Activated CD4-positive, alpha-beta T cell treated with anti-CD3 and anti-CD28 coated beads, Interleukin-2, amount 50 U/mL, for 1 hour (primary cell): Measurements from ENCODE around the gene SULT1A1.
"Not testable (repeated sequence)": the region's sequence is repeated elsewhere in the genome, so short reads cannot be mapped to it uniquely, and the experiment has no call there.

Experiments
- DNase-seq: peaks from one replicate; pipeline ENCODE4 v3.0.0-alpha.2; 2020

Gene SULT1A1

GRCh38 chr16:28609631-28610594, at the start of gene SULT1A1:
Gene SULT1A1 (minus strand): TSS chr16:28610044. CDS start chr16:28608855, 1,189 bp downstream.
- no peak for DNase-seq

GRCh38 chr16:28639959-28640358, 30.1 kb upstream of the SULT1A1 start:
- not testable (repeated sequence) for DNase-seq

- DNase-seq = not testable (repeated sequence)
These were observed 28.5 kb upstream of the SULT1A1 start for GRCh38 chr16:28638359-28638758.

DNA sequence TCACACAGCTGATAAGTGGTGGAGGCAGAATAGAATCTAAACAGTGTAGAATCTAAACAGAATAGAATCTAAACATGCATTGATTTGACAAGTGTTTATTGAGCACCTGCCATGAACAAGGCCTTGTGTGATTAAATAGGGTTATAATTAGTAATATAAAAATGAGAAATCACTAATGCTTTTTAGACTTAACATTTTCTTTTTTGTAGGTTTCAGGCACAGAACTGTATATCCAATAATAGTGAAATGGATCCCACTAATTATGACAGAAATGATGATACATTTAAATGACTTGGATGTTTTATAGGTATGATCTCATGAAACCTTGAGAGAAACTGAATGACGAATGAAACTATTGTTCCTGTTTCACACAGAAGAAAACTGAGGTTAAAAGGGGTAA, 27.9 kb upstream of the SULT1A1 start, which contains the start of gene NPIPB8:
Gene NPIPB8, plus strand, starts transcription at position 301 of the 400 bp plus-strand sequence. CDS start 296 bp downstream, outside the sequence.
- DNase-seq = not testable (repeated sequence)

DNA sequence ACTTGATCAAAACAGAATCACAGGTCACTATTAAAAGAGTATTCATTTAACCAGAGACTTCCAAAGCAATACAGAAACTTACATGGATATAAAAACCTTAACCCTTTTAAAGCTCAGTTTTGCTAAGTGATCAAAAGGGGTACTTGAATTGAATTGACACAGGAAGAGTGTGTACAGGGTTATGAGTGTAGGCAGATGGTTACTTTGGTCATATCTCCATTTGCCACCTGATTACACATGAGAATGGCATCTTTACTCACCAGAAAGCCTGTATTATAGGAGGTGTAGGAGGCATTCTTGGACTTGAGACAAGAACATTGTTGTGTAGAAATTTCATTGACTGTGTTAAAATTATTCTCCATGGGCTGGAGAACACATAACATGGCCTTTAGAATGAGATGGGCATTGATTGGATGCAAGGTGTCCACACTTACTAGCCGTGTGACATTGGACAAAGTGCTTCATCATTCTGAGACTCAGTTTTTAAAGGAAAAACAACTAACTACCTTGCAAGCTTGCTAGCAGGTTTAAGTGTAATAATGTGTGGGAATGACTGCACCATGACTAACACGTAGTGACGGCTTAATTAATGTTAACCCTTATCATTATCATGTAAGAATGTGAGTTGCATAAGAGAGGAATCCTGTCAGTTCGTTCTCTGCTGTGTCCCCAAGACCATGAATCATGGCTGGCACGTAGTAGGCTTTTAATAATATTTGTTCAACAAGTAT, 26.4 kb upstream of the SULT1A1 start:
- not testable (repeated sequence) for DNase-seq

DNA sequence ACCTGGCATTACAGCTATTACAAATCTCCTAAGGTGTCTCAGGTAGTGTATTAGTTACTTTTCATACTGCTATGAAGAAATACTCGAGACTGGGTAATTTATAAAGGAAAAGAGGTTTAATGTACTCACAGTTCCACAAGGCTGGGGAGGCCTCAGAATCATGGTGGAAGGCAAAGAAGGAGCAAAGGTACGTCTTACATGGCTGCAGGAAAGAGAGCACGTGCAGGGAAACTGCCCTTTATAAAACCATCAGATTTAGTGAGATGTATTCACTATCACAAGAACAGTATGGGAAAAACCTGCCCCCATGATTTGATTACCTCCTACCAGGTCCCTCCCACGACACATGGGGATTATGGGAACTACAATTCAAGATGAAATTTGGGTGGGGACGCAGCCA, 21.1 kb upstream of the SULT1A1 start:
- not testable (repeated sequence) for DNase-seq

GRCh38 chr16:28623172-28623711, 13.4 kb upstream of the SULT1A1 start:
- peak; percentile 62 for DNase-seq

DNA sequence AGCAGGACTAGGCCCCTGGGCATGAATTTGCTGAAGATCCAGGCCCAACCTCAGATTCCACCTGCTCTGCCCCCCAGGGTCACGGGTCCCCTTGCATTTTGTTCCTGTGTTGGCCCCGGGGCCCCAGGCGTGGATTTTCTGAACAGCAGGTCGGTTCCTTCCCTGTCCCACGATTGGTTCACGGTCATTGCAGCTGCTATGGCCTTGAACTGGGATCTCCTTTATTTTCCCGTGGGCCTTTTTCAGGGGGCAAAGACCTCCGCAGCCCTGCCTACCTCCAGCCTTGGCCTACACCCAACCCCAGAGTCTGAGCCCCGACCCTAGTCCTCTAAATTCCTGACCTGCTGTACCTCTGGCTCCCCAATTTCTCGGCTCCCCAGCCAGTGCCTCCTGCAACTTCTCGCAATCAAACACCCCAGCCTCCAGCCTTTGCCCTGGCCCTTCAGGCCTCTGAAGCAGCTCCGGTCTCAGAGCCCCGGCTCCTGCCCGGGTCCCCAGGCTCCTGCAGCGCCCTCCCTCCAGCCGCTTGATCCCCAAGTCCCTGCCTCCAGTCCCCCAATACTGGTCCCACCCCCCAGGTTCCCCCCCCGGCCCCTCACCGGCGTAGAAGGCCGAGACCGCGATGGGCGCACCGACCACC, 12.8 kb upstream of the SULT1A1 start:
- DNase-seq = not testable (repeated sequence)

DNA sequence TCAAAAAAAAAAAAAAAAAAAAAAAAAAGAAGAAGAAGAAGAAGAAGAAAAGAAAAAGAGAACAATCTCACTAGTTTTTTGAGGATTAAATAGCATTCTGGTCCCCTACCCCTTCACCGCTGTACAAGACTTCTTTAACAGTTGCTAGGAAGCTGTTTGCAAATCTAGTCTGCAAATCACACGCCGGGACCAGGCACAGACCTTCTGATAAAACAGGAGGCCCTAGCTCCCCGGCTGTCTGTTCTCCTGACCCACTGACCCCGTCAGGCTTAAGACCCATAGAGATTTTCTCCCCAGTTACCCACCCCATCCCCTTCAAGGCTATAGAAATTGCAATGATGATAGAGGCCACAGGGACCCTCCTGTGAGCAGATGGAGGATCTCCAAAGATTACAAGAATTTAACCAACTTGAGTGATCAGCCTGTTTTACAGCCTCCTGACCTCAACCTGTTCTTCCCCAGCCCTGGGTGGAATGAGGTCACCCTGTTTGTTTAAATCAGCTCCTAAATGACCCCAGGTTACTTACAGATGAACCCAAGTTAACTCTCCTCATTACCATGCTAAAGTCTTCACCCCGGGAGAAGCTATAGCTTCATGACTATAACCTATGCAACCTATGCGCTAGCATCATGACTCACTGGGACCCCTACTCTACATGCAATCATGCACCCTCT, 11.8 kb upstream of the SULT1A1 start:
- DNase-seq = no peak

- not testable (repeated sequence) for DNase-seq
These were observed 10.5 kb upstream of the SULT1A1 start for GRCh38 chr16:28620316-28620715.

DNA sequence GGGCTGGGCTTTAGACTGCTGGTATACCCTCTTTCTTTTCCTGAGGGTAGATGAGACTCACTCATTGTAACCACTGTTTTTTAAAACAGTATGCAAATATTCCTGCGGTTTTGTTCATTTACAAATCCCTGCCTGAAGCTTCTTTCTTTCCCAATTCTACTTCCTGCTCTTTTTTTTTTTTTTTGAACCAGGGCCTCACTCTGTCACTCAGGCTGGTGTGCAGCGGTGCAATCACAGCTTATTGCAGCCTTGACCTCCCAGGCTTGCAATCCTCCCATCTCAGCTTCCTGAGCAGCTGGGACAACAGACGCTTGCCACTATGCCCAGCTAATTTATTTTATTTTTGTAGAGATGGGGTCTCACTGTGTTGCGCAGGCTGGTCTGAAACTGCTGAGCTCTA, 8.0 kb upstream of the SULT1A1 start:
- DNase-seq = no peak

- no peak for DNase-seq
These were observed 6.8 kb upstream of the SULT1A1 start for GRCh38 chr16:28616636-28617035.

DNA sequence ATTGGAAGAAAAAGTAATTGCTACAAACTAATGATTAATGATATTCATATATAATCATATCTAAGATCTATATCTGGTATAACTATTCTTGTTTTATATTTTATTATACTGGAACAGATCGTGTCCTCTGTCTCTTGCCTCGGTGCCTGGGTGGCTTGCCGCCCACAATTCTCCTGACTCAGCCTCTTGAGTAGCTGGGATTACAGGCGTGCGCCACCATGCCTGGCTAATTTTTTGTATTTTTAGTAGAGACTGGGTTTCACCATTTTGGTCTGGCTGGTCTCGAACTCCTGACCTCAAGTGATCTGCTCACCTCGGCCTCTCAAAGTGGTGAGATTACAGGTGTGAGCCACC, 6.4 kb upstream of the SULT1A1 start:
- DNase-seq = not testable (repeated sequence)

DNA sequence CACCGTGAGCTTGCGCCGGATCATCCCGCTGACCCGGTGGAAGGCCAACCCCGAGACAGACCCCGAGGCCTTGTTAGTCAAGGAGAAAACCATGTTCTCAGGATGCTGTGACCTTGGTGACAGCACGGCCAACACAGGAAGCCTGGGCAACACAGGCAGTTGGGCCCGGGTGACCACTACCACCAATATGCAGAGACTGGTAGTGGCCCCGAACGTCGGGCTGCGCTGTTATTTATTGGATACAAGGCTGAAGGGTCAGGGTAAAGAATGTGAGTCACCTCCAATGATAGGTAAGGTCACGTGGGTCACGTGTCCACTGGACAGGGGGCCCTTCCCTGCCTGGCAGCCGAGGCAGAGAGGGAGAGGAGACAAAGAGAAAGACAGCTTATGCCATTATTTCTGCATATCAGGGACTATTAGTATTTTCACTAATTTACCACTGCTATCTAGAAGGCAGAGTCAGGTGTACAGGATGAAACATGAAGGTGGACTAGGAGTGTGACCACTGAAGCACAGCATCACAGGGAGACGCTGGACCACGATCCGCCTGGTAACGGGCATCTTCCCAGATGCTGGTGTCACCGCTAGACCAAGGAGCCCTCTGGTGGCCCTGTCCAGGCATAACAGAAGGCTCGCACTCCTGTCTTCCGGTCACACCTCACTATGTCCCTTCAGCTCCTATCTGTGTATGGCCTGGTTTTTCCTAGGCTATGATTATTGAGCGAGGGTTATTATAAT, 5.8 kb upstream of the SULT1A1 start:
- DNase-seq = not testable (repeated sequence)

DNA sequence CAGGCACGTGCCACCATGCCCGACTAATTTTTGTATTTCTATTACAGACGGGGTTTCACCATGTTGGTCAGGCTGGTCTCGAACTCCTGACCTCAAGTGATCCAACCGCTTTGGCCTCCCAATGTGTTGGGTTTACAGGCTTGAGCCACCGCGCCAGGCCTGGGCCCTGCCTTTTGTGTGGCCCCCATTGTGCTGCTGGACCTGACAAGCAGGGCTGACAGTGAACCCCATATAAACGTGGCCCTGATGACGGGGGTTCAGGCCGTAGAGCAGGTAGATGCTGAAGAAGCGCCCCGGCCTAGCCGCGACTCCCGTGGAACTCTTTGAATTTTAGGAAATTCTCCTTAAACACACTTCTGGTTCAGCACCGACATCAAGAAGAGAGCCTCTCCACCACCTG, 4.7 kb upstream of the SULT1A1 start:
- not testable (repeated sequence) for DNase-seq

- DNase-seq = not testable (repeated sequence)
These were observed 4.1 kb upstream of the SULT1A1 start for GRCh38 chr16:28613912-28614311.

DNA sequence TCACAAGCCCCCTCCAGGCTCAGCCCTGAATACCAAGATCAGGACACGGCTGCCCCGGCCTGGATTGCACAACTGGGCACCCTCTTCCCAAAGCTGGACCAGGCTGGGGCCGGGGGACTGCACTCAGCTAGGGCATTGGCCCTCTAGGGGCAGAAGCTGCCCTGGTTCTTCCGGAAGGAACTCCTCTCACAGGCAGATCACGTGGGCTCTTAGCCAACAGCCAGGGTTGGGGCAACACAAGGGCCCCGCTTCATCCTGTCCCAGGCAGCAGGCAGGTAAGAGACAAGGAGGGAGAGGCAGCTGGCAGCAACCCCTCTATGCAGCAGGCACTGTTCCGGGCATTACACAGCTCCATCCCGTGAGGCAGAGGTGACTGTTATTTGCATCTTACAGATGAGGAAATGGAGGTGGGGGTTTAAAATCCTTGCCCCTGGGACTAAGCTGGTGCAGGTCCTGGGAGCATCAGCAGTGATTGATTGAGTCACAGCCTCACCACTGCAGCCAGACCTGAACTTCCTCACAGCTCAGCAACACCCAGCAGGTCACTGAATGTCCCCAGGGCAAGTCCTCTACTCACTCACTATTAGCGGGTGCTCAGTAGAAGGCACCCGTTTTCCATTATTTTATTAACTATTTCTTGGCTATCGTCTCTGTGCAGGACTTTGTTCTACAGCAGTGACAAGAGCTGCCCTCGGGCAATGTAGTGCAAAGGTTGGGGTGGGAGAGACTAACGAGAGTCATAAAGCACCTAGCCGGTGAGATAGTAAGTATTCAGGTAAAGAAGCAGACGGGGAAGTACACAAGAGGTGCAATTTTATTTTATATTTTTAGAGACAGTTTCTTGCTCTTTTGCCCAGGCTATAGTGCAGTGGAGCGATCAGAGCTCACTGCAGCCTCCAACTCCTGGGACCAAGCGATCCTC, 2.8 kb upstream of the SULT1A1 start:
- not testable (repeated sequence) for DNase-seq

DNA sequence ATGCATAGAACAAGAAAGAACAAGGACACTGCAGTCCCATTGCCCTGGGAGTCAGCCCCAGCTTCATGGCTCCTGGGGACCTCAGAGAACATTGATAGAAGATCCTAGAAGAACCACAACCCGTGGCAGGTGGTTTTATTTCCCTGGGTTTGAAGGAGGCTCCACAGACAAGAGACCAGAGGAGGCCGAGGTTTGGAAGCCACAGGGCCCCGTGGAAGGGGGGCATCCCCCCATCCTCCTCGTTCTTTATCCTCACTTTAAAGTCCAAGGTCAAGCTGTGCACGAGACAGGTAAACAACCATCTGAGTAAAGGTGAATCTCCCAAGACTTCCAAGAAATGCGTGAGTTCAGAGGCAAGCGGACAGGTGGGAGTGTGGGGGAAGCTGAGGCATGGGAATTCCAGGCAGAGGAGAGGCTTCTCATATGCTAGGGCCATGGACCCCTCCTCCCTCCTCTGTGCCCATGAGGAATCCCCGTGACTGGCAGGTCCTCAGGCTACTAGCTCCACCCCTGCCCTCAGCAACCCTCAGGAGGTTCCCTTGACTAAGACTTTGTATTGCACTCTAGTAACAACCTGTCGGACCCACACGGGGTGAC, 849 bp upstream of the SULT1A1 start:
- DNase-seq = no peak

- not testable (repeated sequence) for DNase-seq
These were observed 812 bp downstream of the SULT1A1 start for GRCh38 chr16:28608867-28609596.
